GM12892 (cell line): ENCODE results near the gene C2orf92.

ENCODE experiments used
- DNase-seq: peaks from one replicate; pipeline ENCODE4 v3.0.0; 2011; ENCODE audit not compliant: insufficient read length
- FAIRE-seq: peaks from 2 replicates; lab custom pipeline; 2011; peaks lifted over from hg19 to GRCh38; lab: Jason Lieb, UNC
- POLR2A ChIP-seq: IDR thresholded peaks from 2 replicates; pipeline ENCODE4 v1.6.1; 2011; ENCODE audit warnings: low read depth, low read length, control low read depth
- POLR2AphosphoS5 ChIP-seq: IDR thresholded peaks from 2 replicates; pipeline ENCODE4 v1.6.1; 2011; ENCODE audit warnings: low read depth, low read length, control low read depth
- TAF1 ChIP-seq: IDR thresholded peaks from 2 replicates; pipeline ENCODE4 v1.6.1; 2011; ENCODE audit warnings: low read depth, mild to moderate bottlenecking, control low read depth, low read length, borderline replicate concordance

C2orf92 gene

DNA sequence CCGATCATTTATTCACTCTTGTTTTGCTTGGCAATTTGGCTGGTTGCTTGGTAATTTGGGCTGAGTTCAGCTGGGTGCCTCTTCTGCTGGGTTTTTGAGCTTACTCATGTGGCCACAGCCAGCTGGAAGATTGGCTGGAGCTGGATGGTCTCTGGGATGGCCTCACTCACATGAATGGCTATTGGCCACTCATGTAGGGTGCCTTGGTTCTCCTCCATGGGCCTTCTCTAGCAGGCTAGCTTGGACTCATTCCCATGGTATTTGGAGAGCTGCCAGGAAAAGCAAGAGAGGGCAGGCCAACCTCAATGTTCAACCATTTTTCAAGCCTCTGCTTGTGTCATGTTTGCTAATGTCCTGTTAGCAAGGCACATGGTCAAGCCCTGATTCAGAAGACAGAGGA is 60.7 kb downstream of the C2orf92 start:
- TF ChIP-seq POLR2AphosphoS5, result no peak
- no peak for FAIRE-seq
- no peak for DNase-seq

GRCh38 chr2:97731274-97732020 is 61.9 kb downstream of the C2orf92 start:
- TF ChIP-seq POLR2AphosphoS5, result no peak
- no peak for TF ChIP-seq TAF1
- no peak for TF ChIP-seq POLR2A
- no peak for DNase-seq
- FAIRE-seq, result no peak

- no peak for TF ChIP-seq POLR2A
- no peak for TF ChIP-seq POLR2AphosphoS5
- TF ChIP-seq TAF1, result no peak
- FAIRE-seq (no peak), DNase-seq (no peak)
Measured at GRCh38 chr2:97732436-97733340, 63.2 kb downstream of the C2orf92 start.

GRCh38 chr2:97733341-97734035 is 64.0 kb downstream of the C2orf92 start:
- DNase-seq, result no peak
- no peak for FAIRE-seq
- no peak for TF ChIP-seq POLR2A
- no peak for TF ChIP-seq POLR2AphosphoS5
- no peak for TF ChIP-seq TAF1

GRCh38 chr2:97734061-97735051 is 64.8 kb downstream of the C2orf92 start:
- no peak for FAIRE-seq
- no peak for DNase-seq
- TF ChIP-seq POLR2A (no peak), TAF1 (no peak), POLR2AphosphoS5 (no peak)

- DNase-seq (no peak), FAIRE-seq (no peak)
- no peak for TF ChIP-seq TAF1
Measured at GRCh38 chr2:97735161-97735561, 65.6 kb downstream of the C2orf92 start.

DNA sequence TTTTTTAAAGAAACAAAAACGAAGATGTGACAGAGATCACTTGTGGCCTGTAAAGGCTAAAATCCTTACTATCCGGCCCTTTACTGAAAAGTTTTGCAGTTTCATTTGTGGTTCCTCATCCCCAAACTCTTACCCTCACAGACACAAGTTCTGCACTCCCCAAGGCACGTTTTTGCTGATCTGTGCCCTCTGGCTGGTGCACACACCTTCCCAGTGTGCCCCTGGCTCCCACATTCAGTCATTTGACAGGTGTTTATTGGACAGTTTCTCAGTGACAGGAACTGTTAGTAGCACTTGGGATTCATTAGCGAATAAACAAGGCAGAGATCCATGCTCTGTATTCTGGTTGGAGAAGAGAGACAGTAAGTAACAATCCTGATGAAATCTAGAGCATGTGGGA is 66.7 kb downstream of the C2orf92 start:
- DNase-seq (no peak), FAIRE-seq (no peak)
- TF ChIP-seq POLR2A, result no peak
- TF ChIP-seq TAF1, result no peak
- no peak for TF ChIP-seq POLR2AphosphoS5

GRCh38 chr2:97736608-97737330 is 67.3 kb downstream of the C2orf92 start:
- FAIRE-seq, result no peak
- TF ChIP-seq POLR2AphosphoS5, result no peak
- no peak for TF ChIP-seq POLR2A
- TF ChIP-seq TAF1, result no peak

DNA sequence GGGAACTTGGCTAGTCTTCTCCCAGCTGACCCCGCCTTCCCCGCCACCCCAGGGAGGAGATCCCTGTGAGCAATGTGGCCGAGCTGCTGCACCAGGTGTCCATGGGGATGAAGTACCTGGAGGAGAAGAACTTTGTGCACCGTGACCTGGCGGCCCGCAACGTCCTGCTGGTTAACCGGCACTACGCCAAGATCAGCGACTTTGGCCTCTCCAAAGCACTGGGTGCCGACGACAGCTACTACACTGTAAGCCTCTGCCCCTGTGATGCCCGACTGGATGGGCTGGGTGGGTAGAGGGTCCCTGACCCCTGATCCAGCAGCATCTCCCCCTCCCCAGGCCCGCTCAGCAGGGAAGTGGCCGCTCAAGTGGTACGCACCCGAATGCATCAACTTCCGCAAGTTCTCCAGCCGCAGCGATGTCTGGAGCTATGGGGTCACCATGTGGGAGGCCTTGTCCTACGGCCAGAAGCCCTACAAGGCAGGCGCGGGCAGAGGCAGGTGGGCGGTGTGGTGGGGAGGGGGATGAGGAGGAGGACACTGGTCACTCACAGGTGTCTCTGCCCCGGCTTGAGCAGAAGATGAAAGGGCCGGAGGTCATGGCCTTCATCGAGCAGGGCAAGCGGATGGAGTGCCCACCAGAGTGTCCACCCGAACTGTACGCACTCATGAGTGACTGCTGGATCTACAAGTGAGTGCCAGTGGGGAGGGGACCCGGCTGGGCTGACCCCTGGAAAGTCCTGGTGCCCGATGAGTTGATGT is 68.1 kb downstream of the C2orf92 start:
- no peak for TF ChIP-seq POLR2A
- no peak for TF ChIP-seq POLR2AphosphoS5
- no peak for TF ChIP-seq TAF1
- FAIRE-seq (no peak), DNase-seq (no peak)

More at GRCh38 chr2:97736608-97737330, 67.3 kb downstream of the C2orf92 start:
- no peak for DNase-seq
